GM18505 (cell line): Measurements from ENCODE around the gene ST3GAL6.
"Not testable (repeated sequence)": the region's sequence is repeated elsewhere in the genome, so short reads cannot be mapped to it uniquely, and the experiment has no call there.

Experiments used
- ATAC-seq: cut with Tn5 transposase; IDR thresholded peaks from one replicate; pipeline ENCODE4 v1.9.1; 2021; ENCODE audit not compliant: unreplicated experiment
- POLR2A ChIP-seq: IDR thresholded peaks from 4 replicates; pipeline ENCODE4 v1.6.1; 2011; ENCODE audit warnings: borderline replicate concordance; ENCODE audit not compliant: insufficient read depth, insufficient read length; ENCODE audit errors: extremely low read depth

The ST3GAL6 gene

GRCh38 chr3:98807011-98807410, 43.9 kb downstream of the ST3GAL6 start:
- no peak for TF ChIP-seq POLR2A
- no peak for ATAC-seq

- no peak for TF ChIP-seq POLR2A
- ATAC-seq: no peak
Measured at GRCh38 chr3:98807561-98807960, 44.4 kb downstream of the ST3GAL6 start.

DNA sequence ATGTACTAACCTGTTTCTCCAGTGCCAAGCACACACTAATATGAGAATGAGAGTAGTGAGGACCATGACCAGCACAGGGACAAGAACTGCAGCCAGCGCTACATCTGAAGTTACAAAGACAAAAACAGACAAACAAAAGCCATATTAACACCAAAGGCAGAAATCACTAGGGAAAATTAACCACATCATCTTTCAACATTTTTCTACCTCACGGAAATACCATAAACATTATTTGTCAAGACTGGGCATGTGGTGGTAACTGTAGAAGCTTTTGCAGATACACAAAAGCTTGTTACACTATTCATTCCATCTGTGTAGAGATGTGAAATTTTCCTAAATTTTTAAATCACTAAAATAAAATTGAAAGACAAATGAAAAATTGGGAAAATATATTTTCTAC, 44.9 kb downstream of the ST3GAL6 start:
- no peak for TF ChIP-seq POLR2A
- no peak for ATAC-seq

- no peak for TF ChIP-seq POLR2A
- ATAC-seq: no peak
Measured at GRCh38 chr3:98809557-98809956, 46.4 kb downstream of the ST3GAL6 start.

DNA sequence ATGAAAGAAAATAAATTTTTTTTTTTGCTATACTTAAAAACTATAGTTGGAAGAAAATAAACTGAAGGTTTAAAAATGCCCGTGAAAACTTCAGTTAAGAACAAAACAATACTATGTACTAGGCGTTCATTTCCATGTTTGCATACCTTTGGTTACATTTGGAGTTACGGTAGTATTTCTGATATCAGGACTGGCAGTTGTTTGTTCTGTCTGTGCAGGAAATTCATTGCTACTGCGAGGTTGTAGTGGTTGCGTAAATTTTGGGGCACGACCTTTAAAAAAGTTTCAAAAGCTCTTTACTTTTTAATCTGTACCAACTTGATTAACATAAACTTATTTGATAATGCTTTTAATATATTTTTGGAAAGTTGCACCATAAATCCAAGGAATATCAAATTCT, 47.9 kb downstream of the ST3GAL6 start:
- ATAC-seq: no peak
- no peak for TF ChIP-seq POLR2A

DNA sequence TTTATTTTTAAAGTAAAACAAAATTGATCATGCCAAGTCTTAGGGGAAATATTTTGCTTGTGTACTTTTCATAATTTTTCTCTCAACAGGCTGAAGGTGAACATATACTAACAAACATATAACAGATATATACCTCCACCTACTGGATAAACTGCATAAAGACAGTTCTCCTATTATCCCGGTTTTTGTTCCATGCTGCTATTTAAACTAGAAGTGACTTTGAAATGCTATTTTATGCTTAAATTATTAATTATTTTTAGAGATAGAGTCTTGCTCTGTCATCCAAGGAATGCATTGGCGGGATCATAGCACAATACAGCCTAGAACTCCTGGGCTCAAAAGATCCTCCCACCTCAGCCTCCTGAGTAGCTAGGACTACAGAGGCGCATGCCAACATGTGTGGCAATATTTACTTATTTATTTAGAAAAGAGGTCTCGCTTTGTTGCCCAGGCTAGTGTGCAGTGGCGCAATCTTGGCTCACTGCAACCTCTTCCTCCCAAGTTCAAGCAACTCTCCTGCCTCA, 49.8 kb downstream of the ST3GAL6 start:
- peak; percentile 52 for ATAC-seq
- no peak for TF ChIP-seq POLR2A

GRCh38 chr3:98814817-98815420, 51.8 kb downstream of the ST3GAL6 start:
- ATAC-seq: no peak
- no peak for TF ChIP-seq POLR2A

DNA sequence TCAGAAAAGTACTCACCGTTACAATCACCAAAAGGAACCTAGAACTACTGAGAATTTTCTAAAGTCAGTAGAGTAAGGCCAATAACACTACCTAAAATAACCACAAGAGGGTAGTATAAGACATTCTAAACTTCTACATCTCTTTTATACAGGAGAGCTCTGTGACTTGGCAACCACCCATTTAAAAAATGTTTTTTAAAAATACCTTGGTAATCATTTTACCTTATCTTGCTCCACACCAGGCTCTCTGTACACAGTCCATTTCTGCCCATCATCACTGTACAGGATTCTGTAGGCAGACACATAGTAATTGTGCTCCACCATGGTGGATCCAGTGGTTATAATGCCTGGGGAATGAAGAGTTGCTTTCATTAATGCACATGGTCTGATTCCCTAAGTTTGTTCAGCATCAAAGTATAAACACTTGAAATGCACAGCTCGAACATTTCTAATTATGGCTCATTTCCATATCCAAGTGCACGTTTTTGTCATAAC, 54.5 kb downstream of the ST3GAL6 start:
- TF ChIP-seq POLR2A: no peak
- peak; percentile 84 for ATAC-seq

- no peak for ATAC-seq
- no peak for TF ChIP-seq POLR2A
Measured at GRCh38 chr3:98821063-98821462, 57.9 kb downstream of the ST3GAL6 start.

- TF ChIP-seq POLR2A: no peak
- no peak for ATAC-seq
Measured at GRCh38 chr3:98823791-98824190, 60.7 kb downstream of the ST3GAL6 start.

DNA sequence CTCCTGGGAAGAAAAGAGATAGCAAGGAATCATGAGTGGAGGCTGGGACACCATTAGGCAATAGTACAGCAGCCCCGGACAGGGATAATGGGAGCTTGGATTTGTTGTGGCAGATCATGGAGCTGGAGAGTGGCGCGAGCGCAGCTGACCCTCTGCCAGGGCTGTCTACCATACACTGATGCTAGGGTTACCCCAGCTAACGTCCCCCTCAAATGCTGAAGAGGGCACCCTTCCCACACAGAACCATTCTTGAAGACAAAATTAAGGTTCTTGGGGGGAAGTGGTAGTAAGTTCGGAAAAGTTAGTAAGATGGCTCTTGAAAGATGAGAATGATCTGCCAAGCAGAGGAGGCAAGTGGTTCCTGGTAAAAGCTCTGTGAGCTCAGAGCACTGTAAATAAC, 61.1 kb downstream of the ST3GAL6 start:
- no peak for TF ChIP-seq POLR2A
- ATAC-seq: no peak

DNA sequence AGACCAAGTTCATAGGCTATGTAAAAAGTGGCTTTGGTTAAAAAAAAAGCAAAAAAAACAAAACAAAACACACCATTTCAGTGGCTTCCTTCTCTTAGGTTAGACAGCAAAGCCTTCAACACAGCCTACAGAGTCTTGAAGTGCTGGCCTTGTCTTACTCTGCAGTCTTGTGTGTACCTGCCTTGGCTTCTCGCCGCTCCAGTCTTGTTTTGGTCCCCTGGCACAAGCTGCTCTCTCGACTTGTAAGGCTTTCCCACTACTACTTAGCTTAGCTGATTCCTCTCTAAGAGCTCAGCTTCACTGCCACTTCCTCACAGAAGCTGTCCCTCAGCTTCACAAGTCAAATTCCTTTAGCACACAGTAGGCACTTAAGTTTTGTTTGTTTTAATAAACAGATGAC, 63.0 kb downstream of the ST3GAL6 start:
- no peak for TF ChIP-seq POLR2A
- no peak for ATAC-seq

- TF ChIP-seq POLR2A: no peak
- no peak for ATAC-seq
Measured at GRCh38 chr3:98827221-98827920, 64.2 kb downstream of the ST3GAL6 start.

GRCh38 chr3:98829246-98829832, 66.2 kb downstream of the ST3GAL6 start:
- no peak for ATAC-seq
- no peak for TF ChIP-seq POLR2A

DNA sequence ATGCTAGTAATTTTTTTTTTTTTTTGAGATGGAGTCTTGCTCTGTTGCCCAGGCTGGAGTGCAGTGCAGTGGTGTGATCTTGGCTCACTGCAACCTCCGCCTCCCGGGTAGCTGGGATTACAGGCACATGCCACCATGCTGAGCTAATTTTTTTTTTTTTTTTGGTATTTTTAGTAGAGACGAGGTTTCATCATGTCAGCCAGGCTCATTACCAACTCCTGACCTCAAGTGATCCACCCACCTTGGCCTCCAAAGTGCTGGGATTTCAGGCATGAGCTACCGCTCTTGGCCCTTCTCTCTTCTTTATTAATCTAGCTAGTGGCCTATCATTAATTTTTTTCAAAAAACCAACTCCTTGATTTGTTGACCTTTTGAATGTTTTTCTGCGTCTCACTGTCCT, 67.9 kb downstream of the ST3GAL6 start:
- ATAC-seq: not testable (repeated sequence)

- TF ChIP-seq POLR2A: no peak
Measured at GRCh38 chr3:98839846-98840245, 76.7 kb downstream of the ST3GAL6 start.

More at GRCh38 chr3:98839846-98840245, 76.7 kb downstream of the ST3GAL6 start:
- no peak for ATAC-seq
